ENCODE results near the gene ZNF83. TPM values are rescaled to one million over a fixed set of nuclear protein-coding genes. Genes with fewer than 3 reads are reported as not detected.
A peak's percentile ranks its signal among the peaks of the same experiment; 100 is the strongest.
"Not testable (repeated sequence)": the region's sequence is repeated elsewhere in the genome, so short reads cannot be mapped to it uniquely, and the experiment has no call there.

ZNF83 gene
- 10 to 100 TPM; 21.3 to 92.9 (median 41.4) TPM for total RNA-seq

DNA sequence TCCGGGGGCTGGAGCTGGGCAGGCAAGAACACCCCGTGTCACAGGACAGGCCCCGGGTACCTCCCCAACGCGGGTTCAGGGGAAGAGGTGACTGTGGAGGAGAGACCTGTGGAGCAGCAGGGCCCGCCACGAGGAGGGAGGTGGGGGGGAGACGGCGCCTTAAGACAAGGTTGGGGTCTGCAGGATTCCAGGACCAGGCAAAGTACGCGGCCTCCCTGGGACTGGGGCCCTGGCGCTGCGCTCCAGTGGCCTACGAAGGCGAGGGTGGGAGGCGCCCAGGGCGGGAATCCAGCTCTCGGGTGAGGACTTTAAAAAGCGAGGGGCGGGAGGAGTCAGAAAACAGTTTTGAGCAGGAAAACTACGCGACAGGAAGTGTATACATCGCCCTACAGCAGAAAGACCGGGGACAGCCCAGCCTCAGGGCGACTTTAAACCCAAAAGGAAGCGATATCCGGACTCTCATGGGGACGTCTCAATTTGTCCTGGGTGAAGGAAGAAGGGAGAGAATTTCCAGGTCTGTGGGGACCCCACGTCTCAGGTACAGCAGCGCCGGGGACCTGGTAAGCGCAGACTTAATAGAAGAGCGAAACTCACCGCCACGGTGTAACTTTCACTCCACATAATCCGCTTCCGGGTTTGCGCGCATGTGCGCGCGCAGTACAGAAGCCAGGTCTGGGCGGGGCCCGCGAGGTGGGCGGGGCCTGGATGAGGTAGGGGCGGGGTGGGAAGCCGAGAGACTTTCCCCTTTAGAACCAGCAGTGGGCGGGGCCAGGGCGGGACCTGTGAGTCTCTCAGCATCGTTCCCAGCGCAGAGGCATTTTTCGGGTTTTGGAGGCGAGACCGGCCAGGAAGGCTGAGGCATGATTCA, at the start of gene ZNF83:
Gene ZNF83, minus strand, starts transcription at position 638 of the 868 bp plus-strand sequence.
- peak; percentile 98 to 99 for DNase-seq (ENCODE audit: low spot score in 2 of 2)
- WGBS, result under 1% methylated on average over 30 of the region's 55 CpGs
- no peaks in the 10 kb centered on the region for H3K9me3 ChIP-seq
- no peaks in the 10 kb centered on the region for H3K27me3 ChIP-seq
- H3K27ac ChIP-seq, result peak within 1 kb of the TSS; percentile 84
- H3K4me3 ChIP-seq, result peak within 1 kb of the TSS; percentile 64
- TF ChIP-seq EP300 (IDR thresholded peaks at IDR 0.05) (no peak), POLR2AphosphoS5 (IDR thresholded peaks at IDR 0.05) (no peak), POLR2A (IDR thresholded peaks at IDR 0.05) (peak in 1 of 2 donors; percentile 44)
- TF ChIP-seq, protein P1, sequence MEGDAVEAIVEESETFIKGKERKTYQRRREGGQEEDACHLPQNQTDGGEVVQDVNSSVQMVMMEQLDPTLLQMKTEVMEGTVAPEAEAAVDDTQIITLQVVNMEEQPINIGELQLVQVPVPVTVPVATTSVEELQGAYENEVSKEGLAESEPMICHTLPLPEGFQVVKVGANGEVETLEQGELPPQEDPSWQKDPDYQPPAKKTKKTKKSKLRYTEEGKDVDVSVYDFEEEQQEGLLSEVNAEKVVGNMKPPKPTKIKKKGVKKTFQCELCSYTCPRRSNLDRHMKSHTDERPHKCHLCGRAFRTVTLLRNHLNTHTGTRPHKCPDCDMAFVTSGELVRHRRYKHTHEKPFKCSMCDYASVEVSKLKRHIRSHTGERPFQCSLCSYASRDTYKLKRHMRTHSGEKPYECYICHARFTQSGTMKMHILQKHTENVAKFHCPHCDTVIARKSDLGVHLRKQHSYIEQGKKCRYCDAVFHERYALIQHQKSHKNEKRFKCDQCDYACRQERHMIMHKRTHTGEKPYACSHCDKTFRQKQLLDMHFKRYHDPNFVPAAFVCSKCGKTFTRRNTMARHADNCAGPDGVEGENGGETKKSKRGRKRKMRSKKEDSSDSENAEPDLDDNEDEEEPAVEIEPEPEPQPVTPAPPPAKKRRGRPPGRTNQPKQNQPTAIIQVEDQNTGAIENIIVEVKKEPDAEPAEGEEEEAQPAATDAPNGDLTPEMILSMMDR (IDR thresholded peaks at IDR 0.05), result no peak
- H3K4me1 ChIP-seq, result peaks cover 21% of the 10 kb centered on the region
- H3K36me3 ChIP-seq, result peaks cover 10% of the 10 kb centered on the region

DNA sequence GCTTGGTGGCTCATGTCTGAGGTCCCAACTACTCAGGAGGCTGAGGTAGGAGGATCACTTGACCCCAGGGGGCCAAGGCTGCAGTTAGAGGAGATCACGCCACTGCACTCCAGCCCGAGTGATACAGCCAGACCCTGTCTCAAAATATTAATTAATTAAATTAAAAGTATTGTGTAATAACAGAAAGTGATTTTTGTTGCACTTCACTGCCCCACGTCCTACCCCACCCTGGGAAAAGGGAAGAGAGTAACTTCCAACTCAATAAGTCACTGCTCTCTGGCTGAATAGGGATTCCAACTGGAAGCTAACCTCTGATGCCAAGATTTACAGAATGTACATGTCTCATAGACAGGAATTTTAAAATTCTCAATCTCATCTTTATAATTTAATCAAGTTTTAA, 49.5 kb upstream of the ZNF83 start:
- 94% methylated on average over 3 of the region's 3 CpGs for WGBS
- Histone ChIP-seq H3K9me3 (no peaks in the 10 kb centered on the region), H3K36me3 (no peaks in the 10 kb centered on the region), H3K27me3 (no peaks in the 10 kb centered on the region), H3K27ac (no peak overlapping the region), H3K4me1 (peaks cover 20% of the 10 kb centered on the region), H3K4me3 (no peak overlapping the region)
- TF ChIP-seq POLR2A (IDR thresholded peaks at IDR 0.05), result no peak
- DNase-seq (ENCODE audit: low spot score in 2 of 2), result no peak

DNA sequence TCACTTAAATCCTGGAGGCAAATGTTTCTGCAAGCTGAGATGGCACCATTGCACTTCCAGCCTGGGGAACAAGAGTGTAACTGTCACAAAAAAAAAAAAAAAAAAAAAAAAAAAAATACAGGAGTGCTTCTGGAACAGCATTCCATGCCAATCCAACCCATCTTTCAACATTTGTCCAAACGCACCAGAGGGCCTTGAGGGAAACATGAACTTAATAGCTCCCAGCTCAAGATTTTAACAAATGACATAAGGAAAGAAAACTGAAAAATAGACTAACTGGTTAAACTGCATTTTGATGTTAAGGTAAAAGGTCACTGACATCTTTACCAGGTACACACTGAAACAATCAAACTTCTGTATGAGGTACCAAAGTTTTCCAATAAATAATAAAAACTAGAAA, 47.7 kb upstream of the ZNF83 start:
- TF ChIP-seq EP300 (IDR thresholded peaks at IDR 0.05) (no peak), POLR2A (IDR thresholded peaks at IDR 0.05) (no peak), POLR2AphosphoS5 (IDR thresholded peaks at IDR 0.05) (no peak)
- TF ChIP-seq, protein P1 (IDR thresholded peaks at IDR 0.05), result no peak
- no peaks in the 10 kb centered on the region for H3K36me3 ChIP-seq

DNA sequence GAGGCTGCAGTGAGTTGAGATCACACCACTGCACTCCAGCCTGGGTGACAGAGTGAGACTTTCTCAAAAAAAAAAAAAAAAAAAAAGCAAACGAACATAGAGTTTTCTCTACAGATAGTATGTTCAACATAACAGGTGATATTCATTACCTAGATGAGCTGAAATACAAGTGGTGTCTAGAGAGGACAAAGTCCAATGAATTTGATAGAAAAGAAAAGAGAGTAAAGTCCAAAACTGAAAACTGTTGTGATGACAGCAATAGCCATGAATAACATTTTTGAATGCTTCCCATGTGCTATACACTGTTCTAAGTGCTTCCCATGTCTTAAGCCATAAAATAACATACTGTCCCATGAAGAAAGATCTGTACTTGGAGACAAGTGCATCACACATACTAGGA, 43.1 kb upstream of the ZNF83 start:
- H3K4me3 ChIP-seq; DNase-seq (ENCODE audit: low spot score in 2 of 2); H3K27ac ChIP-seq; H3K4me1 ChIP-seq; H3K27me3 ChIP-seq; H3K9me3 ChIP-seq; H3K36me3 ChIP-seq: not testable (repeated sequence)
- WGBS, result 80% methylated on average over 1 of the region's 1 CpG

More for the DNA sequence above, 47.7 kb upstream of the ZNF83 start:
- H3K4me3 ChIP-seq, result no peak overlapping the region
- H3K27ac ChIP-seq, result no peak overlapping the region
- DNase-seq (ENCODE audit: low spot score in 2 of 2), result no peak
- no peaks in the 10 kb centered on the region for H3K9me3 ChIP-seq
- H3K4me1 ChIP-seq, result peaks cover 13% of the 10 kb centered on the region
- WGBS, result 27% methylated on average over 1 of the region's 1 CpG
- no peaks in the 10 kb centered on the region for H3K27me3 ChIP-seq

DNA sequence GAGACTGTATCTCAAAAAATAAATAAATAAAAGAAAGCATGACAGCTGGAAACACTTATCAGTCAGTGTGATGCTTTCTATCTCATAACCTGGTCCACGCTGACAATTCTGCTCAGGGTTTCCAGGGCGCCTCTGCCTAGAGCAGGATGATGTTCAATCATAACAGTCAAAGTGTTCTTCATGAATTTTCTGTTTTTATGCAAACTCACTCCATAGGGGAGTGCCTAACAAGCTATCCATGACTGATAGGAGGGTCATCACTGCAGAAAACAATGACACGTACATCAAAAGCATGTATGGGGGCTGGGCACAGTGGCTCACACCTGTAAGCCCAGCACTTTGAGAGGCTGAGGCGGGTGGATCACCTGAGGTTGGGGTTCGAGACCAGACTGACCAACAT, 41.4 kb upstream of the ZNF83 start:
- peaks cover 8% of the 10 kb centered on the region for H3K36me3 ChIP-seq
- DNase-seq (ENCODE audit: low spot score in 2 of 2), result no peak
- 88% methylated on average over 5 of the region's 5 CpGs for WGBS
- H3K4me1 ChIP-seq, result no peaks in the 10 kb centered on the region
- H3K27me3 ChIP-seq, result no peaks in the 10 kb centered on the region
- H3K4me3 ChIP-seq, result no peak overlapping the region
- H3K9me3 ChIP-seq, result no peaks in the 10 kb centered on the region
- no peak for TF ChIP-seq POLR2AphosphoS5 (IDR thresholded peaks at IDR 0.05)
- TF ChIP-seq, protein P1 (IDR thresholded peaks at IDR 0.05), result no peak
- no peak for TF ChIP-seq EP300 (IDR thresholded peaks at IDR 0.05)
- TF ChIP-seq POLR2A (IDR thresholded peaks at IDR 0.05), result no peak
- no peak overlapping the region for H3K27ac ChIP-seq

DNA sequence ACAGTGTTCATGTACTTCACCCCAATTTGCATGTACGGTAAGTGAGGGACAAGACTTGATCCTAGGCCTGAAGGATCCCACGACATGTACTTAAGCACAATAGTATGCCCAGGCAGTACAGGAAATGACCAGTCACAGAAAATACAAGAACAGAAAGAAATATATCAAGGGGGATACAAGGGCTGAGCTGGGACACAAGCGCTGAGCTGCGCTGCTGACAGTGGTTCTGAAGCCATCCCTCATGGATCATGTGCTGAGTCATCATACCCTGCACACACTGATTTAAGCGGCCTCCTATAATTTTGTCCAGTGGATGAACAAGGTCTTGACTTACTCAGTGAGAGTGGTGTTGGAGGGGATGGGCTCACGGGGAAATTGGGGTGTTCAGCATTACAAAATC, 37.1 kb upstream of the ZNF83 start:
- H3K9me3 ChIP-seq; H3K36me3 ChIP-seq; H3K27ac ChIP-seq; H3K4me3 ChIP-seq; DNase-seq (ENCODE audit: low spot score in 2 of 2); H3K4me1 ChIP-seq; H3K27me3 ChIP-seq: not testable (repeated sequence)
- WGBS, result 96% methylated on average over 6 of the region's 6 CpGs

All from suprapubic skin (tissue), 4 donors.